HepG2 (cell line): ENCODE data around the gene RBMS2. TPM values are rescaled to one million over a fixed set of nuclear protein-coding genes. Genes with fewer than 3 reads are reported as not detected.
A peak's percentile ranks its signal among the peaks of the same experiment; 100 is the strongest.

Experiments
- ARNT ChIP-seq: fragments of 450-650 bp; IDR thresholded peaks from 2 replicates; pipeline ENCODE4 v1.6.1; 2017
- BCL6 ChIP-seq: IDR thresholded peaks from 2 replicates; pipeline ENCODE4 v1.6.1; 2016; ENCODE audit warnings: missing genetic modification reagents, missing compliant biosample characterization
- CAMTA2 ChIP-seq: sonication (generic); formaldehyde crosslinking; IDR thresholded peaks from 2 replicates; pipeline ENCODE4 v1.4.0; 2020; ENCODE audit warnings: mild to moderate bottlenecking, missing genetic modification reagents, borderline replicate concordance
- CEBPB ChIP-seq: IDR thresholded peaks from 2 replicates; pipeline ENCODE4 v1.6.1; 2011; ENCODE audit warnings: low read depth, low read length, improper control_type of control experiment, borderline replicate concordance
- HNRNPLL ChIP-seq: fragments of 200-400 bp; formaldehyde crosslinking; IDR thresholded peaks from 2 replicates; pipeline ENCODE4 v1.6.1; 2017; ENCODE audit warnings: mild to moderate bottlenecking, low read depth, low read length; ENCODE audit not compliant: poor library complexity, severe bottlenecking
- ISL2 ChIP-seq: sonication (generic); formaldehyde crosslinking; IDR thresholded peaks from 2 replicates; pipeline ENCODE4 v1.5.0; 2020; ENCODE audit warnings: missing genetic modification reagents
- KAT7 ChIP-seq: IDR thresholded peaks from 2 replicates; pipeline ENCODE4 v1.6.1; 2018; ENCODE audit warnings: borderline replicate concordance, missing compliant biosample characterization
- KLF6 ChIP-seq: IDR thresholded peaks from 2 replicates; pipeline ENCODE4 v1.8.0; 2016; ENCODE audit warnings: missing biosample characterization, missing genetic modification reagents
- MBNL3 ChIP-seq: fragments of 250-450 bp; sonication (Bioruptor Pico); conservative IDR thresholded peaks from 2 replicates; pipeline ENCODE4 v1.8.0; 2022; ENCODE audit warnings: mild to moderate bottlenecking, inconsistent platforms
- MYNN ChIP-seq: sonication (generic); formaldehyde crosslinking; IDR thresholded peaks from 2 replicates; pipeline ENCODE4 v1.4.0; 2020; ENCODE audit warnings: mild to moderate bottlenecking, low read depth, missing genetic modification reagents
- POLR2G ChIP-seq: fragments of 200-400 bp; formaldehyde crosslinking; IDR thresholded peaks from 2 replicates; pipeline ENCODE4 v1.6.1; 2018; ENCODE audit warnings: mild to moderate bottlenecking, low read depth, low read length, moderate library complexity
- PRMT3 ChIP-seq: sonication (generic); formaldehyde crosslinking; IDR thresholded peaks from 2 replicates; pipeline ENCODE4 v1.8.1; 2022; ENCODE audit warnings: low read depth, mild to moderate bottlenecking, moderate library complexity, missing genetic modification reagents, borderline replicate concordance
- ZFP36L2 ChIP-seq: sonication (generic); formaldehyde crosslinking; IDR thresholded peaks from 2 replicates; pipeline ENCODE4 v1.4.0; 2020; ENCODE audit warnings: missing genetic modification reagents
- ZNF446 ChIP-seq: sonication (generic); formaldehyde crosslinking; IDR thresholded peaks from 2 replicates; pipeline ENCODE4 v1.5.0; 2020; ENCODE audit warnings: mild to moderate bottlenecking, missing genetic modification reagents
- ZNF558 ChIP-seq: sonication (generic); formaldehyde crosslinking; IDR thresholded peaks from 2 replicates; pipeline ENCODE4 v1.9.0; 2022; ENCODE audit warnings: mild to moderate bottlenecking, missing genetic modification reagents, borderline replicate concordance
- ZNF572 ChIP-seq: sonication (generic); formaldehyde crosslinking; IDR thresholded peaks from 2 replicates; pipeline ENCODE4 v1.5.1; 2020; ENCODE audit warnings: mild to moderate bottlenecking, missing genetic modification reagents
- ZNF720 ChIP-seq: sonication (generic); formaldehyde crosslinking; IDR thresholded peaks from 2 replicates; pipeline ENCODE4 v1.4.0; 2020; ENCODE audit warnings: missing genetic modification reagents
- ZNF839 ChIP-seq: sonication (generic); formaldehyde crosslinking; IDR thresholded peaks from 2 replicates; pipeline ENCODE4 v1.4.0; 2020; ENCODE audit warnings: missing genetic modification reagents, mild to moderate bottlenecking, borderline replicate concordance
- ZNF841 ChIP-seq: sonication (generic); formaldehyde crosslinking; IDR thresholded peaks from 2 replicates; pipeline ENCODE4 v1.8.1; 2023; ENCODE audit warnings: missing genetic modification reagents, borderline replicate concordance
- polyA plus RNA-seq, 8 experiments: library from polyadenylated mRNA; depleted of rRNA in 3 of 8; stranded (reverse) in 7 of 8; unstranded in 1 of 8; fragments of >200 nt; fragmentation: Illumina TruSeq in 4 of 8; extraction: Trizol in 4 of 8; gene quantifications; 2 replicates each; pipeline versions ENCODE4 v1.2.1 to v1.2.3, GENCODE V29; 2011 to 2016; ENCODE audit warnings: low read depth in 4 of 8, missing spikeins in 1 of 8, mixed read lengths in 1 of 8; ENCODE audit not compliant: insufficient read depth in 1 of 8
- total RNA-seq, 5 experiments: library from RNA; depleted of rRNA; stranded (reverse); fragments of >200 nt; fragmentation: Illumina TruSeq; extraction: Trizol; gene quantifications; 2 replicates each; pipeline ENCODE4 v1.2.3, GENCODE V29; 2016; ENCODE audit warnings: low read depth in 1 of 5
- TF ChIP-seq, protein P1 (sequence below): sonication (generic); formaldehyde crosslinking; IDR thresholded peaks from 2 replicates; pipeline ENCODE4 v1.4.0; 2020; ENCODE audit warnings: missing genetic modification reagents
- TF ChIP-seq, protein P2 (sequence below): sonication (generic); formaldehyde crosslinking; IDR thresholded peaks from 2 replicates; pipeline ENCODE4 v1.8.0; 2022; ENCODE audit warnings: missing genetic modification reagents, low read depth, mild to moderate bottlenecking, borderline replicate concordance
- TF ChIP-seq, protein P3 (sequence below): sonication (generic); formaldehyde crosslinking; IDR thresholded peaks from 2 replicates; pipeline ENCODE4 v1.4.0; 2020; ENCODE audit warnings: mild to moderate bottlenecking, missing genetic modification reagents
- TF ChIP-seq, protein P4 (sequence below): sonication (generic); formaldehyde crosslinking; IDR thresholded peaks from 2 replicates; pipeline ENCODE4 v1.4.0; 2020; ENCODE audit warnings: missing genetic modification reagents

The RBMS2 gene
- total and polyA plus RNA-seq, 2 of the 13 experiments (the other 11 are each of a cell fraction or from before 2014, with no cell fraction given) = 0.53 to 7.4 TPM

DNA sequence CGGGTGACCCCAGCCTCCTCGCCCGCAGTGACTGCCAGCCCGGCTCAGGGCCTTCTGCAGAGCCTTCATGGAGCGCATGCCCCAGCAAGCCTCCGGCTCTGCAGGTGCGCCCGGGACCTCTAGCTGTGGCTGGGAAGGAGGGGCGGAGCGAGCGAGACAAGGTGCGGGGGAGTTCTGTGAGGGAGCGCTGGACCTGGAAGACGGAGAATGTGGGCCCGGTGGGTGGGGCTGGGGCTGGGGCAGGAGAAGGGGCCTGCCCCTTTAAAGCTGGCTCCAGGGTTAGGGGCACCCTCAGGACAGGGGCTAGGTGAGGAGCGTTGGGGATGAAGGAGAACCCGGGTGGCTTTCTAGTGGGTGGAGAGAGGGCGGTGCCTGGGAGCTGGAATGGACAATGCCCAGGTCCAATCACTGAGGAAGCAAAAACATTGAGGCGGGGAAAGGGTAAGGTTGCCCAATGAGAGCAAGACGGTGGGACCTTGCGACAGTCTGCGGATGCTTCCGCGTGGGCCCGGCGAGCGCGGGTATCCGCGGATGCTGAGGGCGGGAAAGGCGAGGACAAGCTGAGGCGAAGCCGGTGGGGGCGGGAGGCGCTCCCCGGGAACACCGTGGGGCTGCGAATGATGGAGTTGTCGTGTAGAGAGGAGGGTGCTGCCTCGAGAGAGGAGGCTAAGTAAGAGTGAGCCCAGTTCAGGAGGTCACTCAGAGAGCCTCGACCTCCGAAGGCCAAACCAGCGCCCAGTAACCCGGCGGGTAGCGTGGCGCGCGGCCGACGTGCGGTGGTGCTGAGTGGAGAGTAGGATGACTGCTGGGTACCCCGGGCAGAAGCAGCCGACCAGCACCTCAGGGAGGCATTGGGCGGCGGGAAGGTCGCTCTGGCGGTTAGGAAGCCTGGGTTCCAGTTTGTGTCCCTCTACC lies 33.3 kb upstream of the RBMS2 start, which contains the start of gene GLS2 (continued):
- TF ChIP-seq POLR2G (peak; percentile 46; the same call in 1 of the 2 replicates), BCL6 (CRISPR knock-in tag) (no peak), ZNF558 (CRISPR knock-in tag) (peak; percentile 74; the same call in 1 of the 2 replicates), ARNT (no peak), ZNF446 (CRISPR knock-in tag) (peak; percentile 94), ISL2 (CRISPR knock-in tag) (peak; percentile 56; the same call in 1 of the 2 replicates), KLF6 (CRISPR knock-in tag) (peak; percentile 90), ZNF841 (CRISPR knock-in tag) (peak; percentile 76; the same call in 1 of the 2 replicates), CEBPB (peak; percentile 85), PRMT3 (CRISPR knock-in tag) (no peak; the same call in 1 of the 2 replicates), ZFP36L2 (CRISPR knock-in tag) (0 out of 2 replicates have a peak, but pooled peaks have one; percentile 62), KAT7 (CRISPR knock-in tag) (no peak), ZNF839 (CRISPR knock-in tag) (0 out of 2 replicates have a peak, but pooled peaks have one; percentile 21), MYNN (peak; percentile 85; the same call in 1 of the 2 replicates), ZNF720 (CRISPR knock-in tag) (no peak), HNRNPLL (peak; percentile 61), MBNL3 (CRISPR knock-in tag) (no peak), CAMTA2 (CRISPR knock-in tag) (peak; percentile 83; the same call in 1 of the 2 replicates), ZNF572 (CRISPR knock-in tag) (no peak)
- TF ChIP-seq, protein P1, sequence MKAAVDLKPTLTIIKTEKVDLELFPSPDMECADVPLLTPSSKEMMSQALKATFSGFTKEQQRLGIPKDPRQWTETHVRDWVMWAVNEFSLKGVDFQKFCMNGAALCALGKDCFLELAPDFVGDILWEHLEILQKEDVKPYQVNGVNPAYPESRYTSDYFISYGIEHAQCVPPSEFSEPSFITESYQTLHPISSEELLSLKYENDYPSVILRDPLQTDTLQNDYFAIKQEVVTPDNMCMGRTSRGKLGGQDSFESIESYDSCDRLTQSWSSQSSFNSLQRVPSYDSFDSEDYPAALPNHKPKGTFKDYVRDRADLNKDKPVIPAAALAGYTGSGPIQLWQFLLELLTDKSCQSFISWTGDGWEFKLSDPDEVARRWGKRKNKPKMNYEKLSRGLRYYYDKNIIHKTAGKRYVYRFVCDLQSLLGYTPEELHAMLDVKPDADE (CRISPR knock-in tag) = peak; percentile 98
- TF ChIP-seq, protein P2, sequence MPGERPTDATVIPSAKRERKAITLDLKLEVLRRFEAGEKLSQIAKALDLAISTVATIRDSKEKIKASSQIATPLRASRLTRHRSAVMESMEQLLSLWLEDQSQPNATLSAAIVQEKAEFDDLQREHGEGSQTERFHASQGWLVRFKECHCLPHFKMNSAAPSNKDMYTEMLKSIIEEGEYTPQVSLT = 0 out of 2 replicates have a peak, but pooled peaks have one; percentile 83
- TF ChIP-seq, protein P3, sequence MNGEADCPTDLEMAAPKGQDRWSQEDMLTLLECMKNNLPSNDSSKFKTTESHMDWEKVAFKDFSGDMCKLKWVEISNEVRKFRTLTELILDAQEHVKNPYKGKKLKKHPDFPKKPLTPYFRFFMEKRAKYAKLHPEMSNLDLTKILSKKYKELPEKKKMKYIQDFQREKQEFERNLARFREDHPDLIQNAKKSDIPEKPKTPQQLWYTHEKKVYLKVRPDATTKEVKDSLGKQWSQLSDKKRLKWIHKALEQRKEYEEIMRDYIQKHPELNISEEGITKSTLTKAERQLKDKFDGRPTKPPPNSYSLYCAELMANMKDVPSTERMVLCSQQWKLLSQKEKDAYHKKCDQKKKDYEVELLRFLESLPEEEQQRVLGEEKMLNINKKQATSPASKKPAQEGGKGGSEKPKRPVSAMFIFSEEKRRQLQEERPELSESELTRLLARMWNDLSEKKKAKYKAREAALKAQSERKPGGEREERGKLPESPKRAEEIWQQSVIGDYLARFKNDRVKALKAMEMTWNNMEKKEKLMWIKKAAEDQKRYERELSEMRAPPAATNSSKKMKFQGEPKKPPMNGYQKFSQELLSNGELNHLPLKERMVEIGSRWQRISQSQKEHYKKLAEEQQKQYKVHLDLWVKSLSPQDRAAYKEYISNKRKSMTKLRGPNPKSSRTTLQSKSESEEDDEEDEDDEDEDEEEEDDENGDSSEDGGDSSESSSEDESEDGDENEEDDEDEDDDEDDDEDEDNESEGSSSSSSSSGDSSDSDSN (CRISPR knock-in tag) = peak; percentile 64
- TF ChIP-seq, protein P4, sequence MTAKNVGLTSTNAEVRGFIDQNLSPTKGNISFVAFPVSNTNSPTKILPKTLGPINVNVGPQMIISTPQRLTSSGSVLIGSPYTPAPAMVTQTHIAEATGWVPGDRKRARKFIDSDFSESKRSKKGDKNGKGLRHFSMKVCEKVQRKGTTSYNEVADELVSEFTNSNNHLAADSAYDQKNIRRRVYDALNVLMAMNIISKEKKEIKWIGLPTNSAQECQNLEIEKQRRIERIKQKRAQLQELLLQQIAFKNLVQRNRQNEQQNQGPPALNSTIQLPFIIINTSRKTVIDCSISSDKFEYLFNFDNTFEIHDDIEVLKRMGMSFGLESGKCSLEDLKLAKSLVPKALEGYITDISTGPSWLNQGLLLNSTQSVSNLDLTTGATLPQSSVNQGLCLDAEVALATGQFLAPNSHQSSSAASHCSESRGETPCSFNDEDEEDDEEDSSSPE (CRISPR knock-in tag) = peak; percentile 98
